SH-SY5Y (cell line): ENCODE results near the gene SPATA46.

ENCODE experiments used
- GATA2 ChIP-seq: IDR thresholded peaks from 2 replicates; pipeline ENCODE4 v1.6.1; 2011; ENCODE audit warnings: mild to moderate bottlenecking, low read depth, low read length
- GATA3 ChIP-seq: IDR thresholded peaks from 2 replicates; pipeline ENCODE4 v1.6.1; 2011; ENCODE audit warnings: low read depth, mild to moderate bottlenecking, low read length, moderate library complexity

SPATA46 gene

GRCh38 chr1:162359523-162360236 is 17.0 kb downstream of the SPATA46 start:
- TF ChIP-seq GATA3 (no peak), GATA2 (no peak)

GRCh38 chr1:162358928-162359327 is 17.7 kb downstream of the SPATA46 start:
- TF ChIP-seq GATA2 = no peak
- no peak for TF ChIP-seq GATA3

GRCh38 chr1:162357681-162358266 is 18.9 kb downstream of the SPATA46 start:
- TF ChIP-seq GATA3 (no peak), GATA2 (no peak)

GRCh38 chr1:162353702-162354101 is 23.0 kb downstream of the SPATA46 start:
- no peak for TF ChIP-seq GATA3

- no peak for TF ChIP-seq GATA2
- TF ChIP-seq GATA3 = no peak
Measured at GRCh38 chr1:162353078-162353477, 23.6 kb downstream of the SPATA46 start.

GRCh38 chr1:162351246-162351842 is 25.3 kb downstream of the SPATA46 start:
- TF ChIP-seq GATA2 (no peak), GATA3 (no peak)

GRCh38 chr1:162349635-162350330 is 26.9 kb downstream of the SPATA46 start:
- no peak for TF ChIP-seq GATA2
- TF ChIP-seq GATA3 = no peak

- TF ChIP-seq GATA3 = no peak
- no peak for TF ChIP-seq GATA2
Measured at GRCh38 chr1:162347281-162347680, 29.4 kb downstream of the SPATA46 start.

GRCh38 chr1:162343470-162343869 is 33.2 kb downstream of the SPATA46 start:
- TF ChIP-seq GATA2 = no peak
- TF ChIP-seq GATA3 = no peak

GRCh38 chr1:162342452-162342983 is 34.1 kb downstream of the SPATA46 start:
- TF ChIP-seq GATA3 = no peak
- TF ChIP-seq GATA2 = no peak

GRCh38 chr1:162336621-162337285 is 39.9 kb downstream of the SPATA46 start:
- no peak for TF ChIP-seq GATA2
- no peak for TF ChIP-seq GATA3

GRCh38 chr1:162335126-162335525 is 41.5 kb downstream of the SPATA46 start:
- TF ChIP-seq GATA3 (no peak), GATA2 (no peak)

- TF ChIP-seq GATA2 (no peak), GATA3 (no peak)
Measured at GRCh38 chr1:162333991-162334390, 42.7 kb downstream of the SPATA46 start.

GRCh38 chr1:162329826-162330225 is 46.8 kb downstream of the SPATA46 start:
- TF ChIP-seq GATA2 (no peak), GATA3 (no peak)
